Fibroblast of gingiva (primary cell): ENCODE measurements around the gene ZNF609.
"Not testable (repeated sequence)": the region's sequence is repeated elsewhere in the genome, so short reads cannot be mapped to it uniquely, and the experiment has no call there.

Experiments used
- DNase-seq: peaks from one replicate; pipeline ENCODE4 v3.0.0-alpha.2; 2011; ENCODE audit warnings: low read depth

The ZNF609 gene

GRCh38 chr15:64622410-64623260 lies 162.3 kb downstream of the ZNF609 start:
- DNase-seq, result no peak

- peak; percentile 40 for DNase-seq
Measured at GRCh38 chr15:64623347-64623996, 163.1 kb downstream of the ZNF609 start.

GRCh38 chr15:64624242-64624641 lies 163.9 kb downstream of the ZNF609 start:
- DNase-seq, result no peak

DNA sequence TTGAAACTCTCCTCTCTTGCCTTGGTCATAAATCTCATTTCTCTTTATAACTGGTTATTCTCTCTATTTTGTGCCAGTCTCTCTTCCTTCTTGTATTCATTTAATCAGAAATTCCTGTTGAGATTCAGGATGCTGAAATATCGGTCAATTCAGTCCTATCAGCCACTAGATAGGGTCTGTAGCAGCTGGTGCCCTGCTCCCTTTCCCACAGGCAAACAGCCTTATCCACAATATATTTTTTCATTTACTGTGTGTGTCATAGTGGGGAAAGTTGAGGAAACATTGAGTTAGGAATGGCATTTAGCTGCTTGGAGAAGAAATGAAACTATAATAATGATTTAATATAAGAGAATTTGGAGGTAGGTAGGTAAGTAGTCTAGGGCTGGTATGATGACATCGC lies 168.7 kb downstream of the ZNF609 start:
- no peak for DNase-seq

- peak; percentile 25 for DNase-seq
Measured at GRCh38 chr15:64630396-64631107, 170.2 kb downstream of the ZNF609 start.

DNA sequence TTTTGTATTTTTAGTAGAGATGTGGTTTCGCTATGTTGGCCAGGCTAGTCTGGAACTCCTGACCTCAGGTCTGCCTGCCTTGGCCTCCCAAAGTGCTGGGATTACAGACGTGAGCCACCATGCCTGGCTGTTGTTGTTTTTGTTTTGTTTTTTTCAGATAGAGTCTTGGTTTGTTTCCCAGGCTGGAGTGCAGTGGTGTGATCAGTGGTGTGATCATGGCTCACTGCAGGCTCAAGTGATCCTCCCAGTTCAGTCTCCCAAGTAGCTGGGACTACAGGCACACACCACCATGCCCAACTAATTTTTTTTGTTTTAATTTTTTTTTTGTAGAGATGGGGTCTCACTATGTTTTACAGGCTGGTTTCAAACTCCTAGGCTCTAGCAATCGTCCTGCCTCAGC lies 172.3 kb downstream of the ZNF609 start:
- not testable (repeated sequence) for DNase-seq

DNA sequence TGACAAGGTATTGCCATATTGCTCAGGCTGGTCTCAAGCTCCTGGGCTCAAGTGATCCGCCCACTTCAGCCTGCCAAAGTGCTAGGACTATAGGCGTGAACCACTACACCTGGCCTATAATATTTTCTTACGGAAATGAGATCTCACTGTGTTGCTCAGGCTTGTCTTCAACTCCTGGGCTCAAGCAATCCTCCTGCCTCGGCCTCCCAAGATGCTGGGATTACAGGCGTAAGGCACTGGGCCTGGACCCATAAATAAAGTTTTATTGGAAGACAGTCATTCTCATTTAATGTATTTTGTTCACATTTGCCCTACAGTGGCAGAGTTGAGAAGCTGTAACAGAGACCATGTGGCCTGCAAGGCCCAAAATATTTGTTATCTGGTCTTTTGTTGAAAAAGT lies 173.0 kb downstream of the ZNF609 start:
- no peak for DNase-seq

- DNase-seq, result no peak
Measured at GRCh38 chr15:64634027-64634426, 173.6 kb downstream of the ZNF609 start.

DNA sequence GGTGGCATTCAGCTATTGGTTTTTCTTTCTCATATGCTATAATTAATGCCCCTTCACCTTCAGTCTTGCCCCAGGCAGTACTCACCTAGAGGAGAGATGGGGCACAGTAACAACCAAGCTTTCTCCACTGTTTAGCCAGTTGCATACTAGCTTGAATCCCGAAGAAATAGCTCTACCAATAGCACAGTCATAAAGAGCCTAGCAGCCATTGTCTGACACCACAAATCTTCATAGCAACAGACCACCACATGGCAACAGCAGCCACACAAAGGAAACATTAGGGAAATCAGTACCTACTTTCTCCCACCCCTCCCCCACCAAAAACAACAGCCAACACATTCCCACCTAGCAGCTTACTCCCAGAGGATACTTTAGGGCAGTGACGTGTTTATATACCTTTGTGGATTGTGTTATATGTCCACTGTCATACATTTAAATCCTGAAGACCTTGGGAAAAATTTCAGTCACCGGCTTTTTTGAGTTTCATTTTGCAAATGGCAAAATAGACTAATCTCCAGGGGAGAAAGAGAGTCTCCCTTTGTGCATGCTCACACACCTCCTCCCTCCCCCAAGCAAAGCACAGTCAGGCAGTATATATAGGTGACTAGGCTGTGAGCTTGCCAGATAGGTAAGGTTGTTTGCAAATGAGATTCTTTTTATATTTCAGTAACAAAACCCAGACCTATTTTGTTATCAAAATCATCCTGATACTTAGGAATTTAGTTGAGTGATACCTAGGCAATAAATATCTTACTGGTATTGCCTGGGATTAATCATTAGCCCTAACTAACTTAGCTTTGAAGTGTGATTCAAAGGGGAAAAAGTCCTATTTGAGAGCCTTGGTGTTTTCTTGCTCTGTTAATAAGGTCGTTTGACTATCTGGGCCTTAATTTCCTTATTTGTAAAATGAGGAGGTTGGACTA lies 174.5 kb downstream of the ZNF609 start:
- no peak for DNase-seq

- DNase-seq, result peak; percentile 59
Measured at GRCh38 chr15:64635499-64636495, 175.4 kb downstream of the ZNF609 start.

GRCh38 chr15:64636556-64636955 lies 176.2 kb downstream of the ZNF609 start:
- peak; percentile 13 for DNase-seq

GRCh38 chr15:64637412-64637811 lies 177.0 kb downstream of the ZNF609 start:
- no peak for DNase-seq

GRCh38 chr15:64639744-64640143 lies 179.4 kb downstream of the ZNF609 start:
- not testable (repeated sequence) for DNase-seq

DNA sequence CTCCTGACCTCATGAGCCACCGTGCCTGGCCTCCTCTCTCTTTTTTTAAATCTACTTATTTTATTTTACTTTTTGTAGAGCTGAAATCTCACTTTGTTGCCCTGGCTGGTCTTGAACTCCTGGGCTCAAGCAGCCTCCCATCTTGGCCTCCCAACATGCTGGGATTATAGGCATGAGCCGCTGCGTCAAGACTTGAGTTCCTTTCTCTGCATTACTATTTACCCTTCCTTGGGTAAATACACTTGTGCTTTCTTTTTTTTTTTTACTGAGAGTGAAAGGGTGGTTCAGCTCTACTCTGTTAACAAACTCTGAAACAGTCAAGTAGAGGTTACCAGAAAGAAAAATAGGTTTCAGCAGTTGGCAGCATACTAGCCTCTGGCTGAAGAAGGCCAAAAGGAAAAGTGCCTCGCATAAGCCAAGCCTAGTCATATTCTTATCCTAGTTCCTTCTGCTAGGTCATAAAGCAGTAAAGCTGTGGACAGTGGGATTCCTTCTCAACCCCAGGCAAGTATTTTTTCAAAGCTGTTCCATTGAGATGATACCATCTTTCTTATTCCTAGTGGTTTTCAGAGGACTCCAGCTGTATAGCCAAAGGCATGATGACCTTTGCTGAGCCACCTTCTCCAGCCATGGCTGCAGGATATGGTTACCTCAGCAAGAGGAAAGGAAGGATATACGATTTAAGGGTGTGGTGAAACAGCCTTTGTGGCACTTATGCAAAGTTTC lies 179.9 kb downstream of the ZNF609 start:
- DNase-seq, result no peak

- no peak for DNase-seq
Measured at GRCh38 chr15:64642875-64643274, 182.5 kb downstream of the ZNF609 start.

DNA sequence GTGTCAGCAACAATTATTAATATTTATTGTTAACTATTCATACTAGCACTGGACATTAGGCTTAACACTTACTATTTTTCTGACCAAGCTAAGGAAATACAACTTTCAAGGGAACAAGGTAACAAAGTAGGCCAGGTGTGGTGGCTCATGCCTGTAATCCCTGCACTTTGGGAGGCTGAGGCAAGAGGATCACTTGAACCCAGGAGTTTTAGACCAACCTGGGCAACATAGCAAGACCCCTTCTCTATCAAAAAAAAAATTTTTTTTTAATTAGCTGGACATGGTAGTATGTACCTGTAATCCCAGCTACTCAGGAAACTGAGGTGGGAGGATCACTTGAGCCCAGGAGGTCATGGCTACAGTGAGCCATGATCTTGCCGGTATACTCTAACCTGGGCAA lies 183.3 kb downstream of the ZNF609 start:
- DNase-seq, result no peak

DNA sequence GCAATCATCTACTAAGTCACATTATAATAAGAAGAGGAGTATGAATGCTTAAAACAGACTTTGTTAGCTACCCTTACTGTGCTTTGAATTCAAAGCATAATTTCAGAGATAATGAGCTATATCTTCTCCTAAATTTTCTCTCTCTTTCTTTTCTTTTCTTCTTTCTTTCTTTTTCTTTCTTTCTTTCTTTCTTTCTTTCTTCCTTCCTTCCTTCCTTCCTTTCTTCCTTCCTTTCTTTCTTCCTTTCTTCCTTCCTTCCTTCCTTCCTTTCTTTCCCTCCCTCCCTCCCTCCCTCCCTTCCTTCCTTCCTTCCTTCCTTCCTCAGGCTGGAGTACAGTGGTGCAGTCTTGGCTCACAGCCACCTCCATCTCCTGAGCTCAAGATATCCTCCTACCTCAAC lies 184.4 kb downstream of the ZNF609 start:
- not testable (repeated sequence) for DNase-seq

- no peak for DNase-seq
Measured at GRCh38 chr15:64645995-64646394, 185.6 kb downstream of the ZNF609 start.

DNA sequence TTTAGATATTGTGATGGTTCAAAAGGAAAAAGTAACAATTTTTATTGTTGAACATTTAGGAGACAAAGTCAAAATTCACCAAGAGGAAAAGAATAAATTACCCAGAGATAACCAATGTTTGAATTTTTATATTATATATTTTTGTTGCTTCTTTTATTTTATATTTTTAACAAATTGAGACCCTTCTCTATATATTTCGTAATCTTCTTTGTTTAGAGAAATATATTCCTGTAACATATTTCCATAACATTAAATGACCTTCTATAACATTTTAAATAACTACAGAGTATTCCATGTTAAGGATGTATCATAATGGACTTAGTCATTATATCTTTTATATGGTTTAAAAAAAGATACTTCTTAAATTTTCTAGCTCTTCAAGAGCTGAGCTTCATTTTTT lies 187.0 kb downstream of the ZNF609 start:
- DNase-seq, result no peak

- no peak for DNase-seq
Measured at GRCh38 chr15:64650552-64650951, 190.2 kb downstream of the ZNF609 start.
